ENCODE data around the gene SHF. TPM values are rescaled to one million over a fixed set of nuclear protein-coding genes. Genes with fewer than 3 reads are reported as not detected.

Gene SHF
- total and polyA plus RNA-seq, 2 donors (not counting 3 experiments of a cell fraction or from before 2014, with no cell fraction given) = 2.8 to 5.2 TPM

DNA sequence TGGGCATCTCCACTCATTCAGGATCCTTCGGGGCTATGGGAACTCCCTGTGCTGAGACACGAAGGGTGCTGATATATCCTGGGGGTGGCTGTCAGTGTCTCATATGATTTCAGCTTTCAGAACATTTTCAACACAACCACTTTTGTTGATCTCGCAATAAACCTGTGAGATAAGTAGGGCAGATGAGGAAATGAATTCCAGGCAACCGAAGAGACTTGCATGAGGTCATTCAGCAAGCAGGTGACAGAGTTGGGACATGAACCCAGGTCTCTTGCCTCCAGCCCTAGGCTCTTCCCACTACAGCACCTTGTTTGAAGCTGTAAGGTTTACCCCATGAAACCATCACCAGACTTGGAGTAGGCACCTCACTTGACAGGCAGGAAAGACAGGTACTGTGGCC lies 41.4 kb downstream of the SHF start:
- dilution Hi-C loops (cut with MboI; ENCODE audit: extremely low pct_ligation_motif_present, low sequenced_read_pairs) = no loop called here
- no peak for FAIRE-seq
- Histone ChIP-seq H3K9me1 (replicated peaks; ENCODE audit: control insufficient read depth, extremely low read depth, insufficient read depth, low read length) (no peaks in the 10 kb centered on the region), H3K4me1 (ENCODE audit: control insufficient read depth, extremely low read depth, insufficient read depth, low read length) (no peaks in the 10 kb centered on the region), H3K4me3 (replicated peaks in 1 of 3; ENCODE audit: insufficient read depth in 1 of 3, low read depth in 1 of 3, low read length in 3 of 3) (no peak overlapping the region), H3K79me2 (ENCODE audit: control insufficient read depth, insufficient read depth, low read length) (no peaks in the 10 kb centered on the region), H2AFZ (ENCODE audit: low read depth, low read length) (no peak overlapping the region), H3K36me3 (ENCODE audit: control insufficient read depth in 2 of 2, extremely low read depth in 1 of 2, insufficient read depth in 2 of 2, low read length in 2 of 2) (no peaks in the 10 kb centered on the region), H3K27ac (ENCODE audit: insufficient read depth, low read depth, low read length) (no peak overlapping the region), H3K27me3 (ENCODE audit: control insufficient read depth in 2 of 2, insufficient read depth in 2 of 2, low read length in 2 of 2) (no peaks in the 10 kb centered on the region), H3K9me3 (replicated peaks; ENCODE audit: control insufficient read depth, insufficient read depth, low read length) (no peaks in the 10 kb centered on the region), H3K4me2 (ENCODE audit: insufficient read depth, low read length) (no peak overlapping the region), H4K20me1 (replicated peaks; ENCODE audit: control insufficient read depth, extremely low read depth, insufficient read depth, low read length) (no peaks in the 10 kb centered on the region), H3K9ac (replicated peaks; ENCODE audit: extremely low read depth, insufficient read depth, low read length) (no peak overlapping the region)
- ChIA-PET CTCF (interaction anchor here (0.8 to 1.7 kb wide), 6 partner anchors 9 to 28 kb away, joined by 3 to 11 read pairs (median 4); no protein-coding TSS in a partner anchor), POLR2A (no interaction called here)
- no peak for DNase-seq (ENCODE audit: low read depth, low spot score)
- intact Hi-C loops (cut with micrococcal nuclease) = no loop called here
- no peak for TF ChIP-seq JUN (IDR thresholded peaks at IDR 0.05; ENCODE audit: borderline replicate concordance, insufficient read depth, insufficient read length, low read depth)
- TF ChIP-seq, protein P1, sequence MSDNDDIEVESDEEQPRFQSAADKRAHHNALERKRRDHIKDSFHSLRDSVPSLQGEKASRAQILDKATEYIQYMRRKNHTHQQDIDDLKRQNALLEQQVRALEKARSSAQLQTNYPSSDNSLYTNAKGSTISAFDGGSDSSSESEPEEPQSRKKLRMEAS (IDR thresholded peaks at IDR 0.05; ENCODE audit: insufficient read depth, insufficient read length) = no peak
- no peak for TF ChIP-seq POLR2AphosphoS5 (IDR thresholded peaks at IDR 0.05; ENCODE audit: insufficient read depth, low read depth, low read length)
- no peak for TF ChIP-seq GATA2 (IDR thresholded peaks at IDR 0.05; ENCODE audit: insufficient read depth, insufficient read length, low read depth, low read length)
- no peak for TF ChIP-seq FOS (IDR thresholded peaks at IDR 0.05; ENCODE audit: borderline replicate concordance, insufficient read depth, low read length)
- TF ChIP-seq EZH2 (IDR thresholded peaks at IDR 0.05; ENCODE audit: borderline replicate concordance, low read depth, low read length, severe bottlenecking) = no peak
- TF ChIP-seq, protein P2, sequence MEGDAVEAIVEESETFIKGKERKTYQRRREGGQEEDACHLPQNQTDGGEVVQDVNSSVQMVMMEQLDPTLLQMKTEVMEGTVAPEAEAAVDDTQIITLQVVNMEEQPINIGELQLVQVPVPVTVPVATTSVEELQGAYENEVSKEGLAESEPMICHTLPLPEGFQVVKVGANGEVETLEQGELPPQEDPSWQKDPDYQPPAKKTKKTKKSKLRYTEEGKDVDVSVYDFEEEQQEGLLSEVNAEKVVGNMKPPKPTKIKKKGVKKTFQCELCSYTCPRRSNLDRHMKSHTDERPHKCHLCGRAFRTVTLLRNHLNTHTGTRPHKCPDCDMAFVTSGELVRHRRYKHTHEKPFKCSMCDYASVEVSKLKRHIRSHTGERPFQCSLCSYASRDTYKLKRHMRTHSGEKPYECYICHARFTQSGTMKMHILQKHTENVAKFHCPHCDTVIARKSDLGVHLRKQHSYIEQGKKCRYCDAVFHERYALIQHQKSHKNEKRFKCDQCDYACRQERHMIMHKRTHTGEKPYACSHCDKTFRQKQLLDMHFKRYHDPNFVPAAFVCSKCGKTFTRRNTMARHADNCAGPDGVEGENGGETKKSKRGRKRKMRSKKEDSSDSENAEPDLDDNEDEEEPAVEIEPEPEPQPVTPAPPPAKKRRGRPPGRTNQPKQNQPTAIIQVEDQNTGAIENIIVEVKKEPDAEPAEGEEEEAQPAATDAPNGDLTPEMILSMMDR (IDR thresholded peaks at IDR 0.05; ENCODE audit: extremely low read depth in 1 of 2, insufficient read depth in 1 of 2, low read depth in 1 of 2, low read length in 2 of 2) = no peak
- TF ChIP-seq POLR2A (IDR thresholded peaks at IDR 0.05; ENCODE audit: low read depth, low read length) = no peak
- no peak for TF ChIP-seq MYC (IDR thresholded peaks at IDR 0.05; ENCODE audit: low read depth, low read length)
- BruUV-seq (replicated peaks) = no TSS peak

Data from endothelial cell of umbilical vein (primary cell).